ENCODE results near the gene MCU.
A peak's percentile ranks its signal among the peaks of the same experiment; 100 is the strongest.

Gene MCU

DNA sequence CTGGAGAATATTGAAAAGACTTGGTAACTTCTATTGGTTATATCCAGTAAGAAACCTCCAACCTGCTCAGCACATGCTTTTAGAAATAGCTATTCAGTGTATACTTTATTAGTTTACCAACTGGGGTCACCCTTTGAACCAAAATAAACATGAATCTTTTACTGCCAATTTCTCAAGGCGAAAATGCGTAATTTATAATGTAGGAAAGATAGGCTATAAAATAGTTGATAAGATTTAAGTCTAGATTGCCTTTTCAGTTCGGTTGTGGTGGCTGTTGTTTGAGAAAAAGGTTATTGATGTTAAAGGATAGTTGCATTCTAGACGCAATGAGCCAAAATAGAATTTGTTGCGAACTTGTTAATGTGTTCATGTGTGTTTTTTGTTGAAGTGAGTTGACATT, 119.0 kb downstream of the MCU start:
- no peak for DNase-seq

- no peak for DNase-seq
These were observed 120.4 kb downstream of the MCU start for GRCh38 chr10:72812415-72812752.

- no peak for DNase-seq
These were observed 120.9 kb downstream of the MCU start for GRCh38 chr10:72812753-72813430.

- DNase-seq, result no peak
These were observed 122.3 kb downstream of the MCU start for GRCh38 chr10:72814099-72814790.

DNA sequence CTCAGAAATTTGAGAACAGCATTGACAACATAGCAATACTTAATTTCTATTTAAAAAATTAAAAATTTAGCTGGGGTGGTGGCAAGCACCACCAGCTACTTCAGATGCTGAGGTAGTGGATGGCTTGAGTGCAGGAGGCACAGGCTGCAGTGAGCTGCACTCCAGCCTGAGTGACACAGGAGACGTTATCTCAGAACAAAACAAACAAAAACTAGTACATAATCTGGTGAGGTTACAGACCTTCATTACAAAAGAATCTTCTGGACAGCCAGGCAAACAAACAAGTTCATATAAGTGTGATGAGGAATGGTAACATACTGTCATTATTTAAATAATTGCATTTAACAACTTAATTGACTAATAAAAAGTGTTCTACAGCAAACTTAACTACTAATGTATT, 124.6 kb downstream of the MCU start:
- DNase-seq, result no peak

DNA sequence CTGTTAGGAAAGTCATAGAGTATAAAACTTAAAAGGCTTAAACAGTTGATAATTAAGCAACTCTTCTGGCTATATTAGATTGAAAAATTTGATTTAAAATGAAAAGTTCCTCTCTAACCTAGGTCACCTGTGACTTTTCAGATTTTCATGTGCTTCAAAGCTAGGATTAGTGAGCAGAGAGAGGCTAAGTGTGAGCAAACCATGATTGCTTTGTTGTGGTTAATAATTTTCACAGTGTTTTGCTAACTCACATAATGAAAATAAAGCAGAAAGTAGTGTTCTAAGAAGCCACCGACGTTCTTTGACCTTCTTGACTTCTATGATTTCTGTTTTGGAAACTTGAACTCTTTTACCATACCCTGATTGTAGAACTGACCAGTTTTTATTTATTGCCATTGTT, 126.1 kb downstream of the MCU start:
- DNase-seq, result no peak

DNA sequence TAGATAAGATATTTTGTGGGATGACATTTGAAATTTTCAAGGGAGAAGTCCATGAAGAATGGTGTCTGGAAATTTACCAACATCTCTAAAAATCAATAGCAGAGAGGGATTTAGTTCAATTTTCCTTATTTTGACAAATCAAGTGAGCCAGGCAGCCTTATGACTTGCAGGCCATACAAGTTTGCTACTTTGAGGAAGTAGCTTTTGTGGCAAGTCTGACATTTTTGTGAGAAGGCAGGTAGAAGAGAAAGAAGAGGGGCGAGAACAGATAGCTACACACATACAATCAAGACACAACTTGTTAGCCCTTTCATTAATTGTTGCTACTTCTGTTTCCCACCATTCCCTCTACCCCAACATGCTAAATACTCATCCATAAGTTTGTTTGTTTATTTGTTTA, 127.1 kb downstream of the MCU start:
- no peak for DNase-seq

GRCh38 chr10:72821606-72822005, 129.7 kb downstream of the MCU start:
- DNase-seq, result no peak

DNA sequence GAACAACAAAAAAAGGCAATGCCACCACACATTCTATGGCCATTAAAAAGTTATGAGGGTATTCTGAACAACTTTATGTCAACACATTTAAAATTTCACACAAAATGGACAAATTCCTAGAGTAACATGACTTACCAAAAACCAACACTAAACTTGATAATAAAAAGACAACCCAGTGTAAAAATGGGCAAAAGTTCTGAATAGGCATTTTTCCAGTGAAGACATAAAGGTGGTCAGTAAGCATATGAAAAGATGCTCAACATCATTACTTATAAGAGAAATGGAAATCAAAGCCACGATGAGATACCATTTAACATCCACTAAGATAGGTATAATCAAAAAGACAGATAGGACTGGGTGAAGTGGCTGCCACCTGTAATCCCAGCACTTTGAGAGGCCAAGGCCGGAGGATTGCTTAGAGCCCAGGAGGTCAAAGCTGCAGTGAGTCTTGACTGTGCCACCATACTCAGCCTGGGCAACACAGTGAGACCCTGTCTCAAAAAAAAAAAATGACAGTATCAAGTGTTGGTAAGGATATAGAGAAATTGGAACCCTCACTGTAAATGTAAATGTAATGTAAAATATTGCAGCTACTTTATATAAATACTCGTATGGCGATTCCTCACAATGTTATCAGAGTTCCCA, 130.5 kb downstream of the MCU start:
- DNase-seq, result no peak

- DNase-seq, result no peak
These were observed 133.2 kb downstream of the MCU start for GRCh38 chr10:72825163-72825562.

DNA sequence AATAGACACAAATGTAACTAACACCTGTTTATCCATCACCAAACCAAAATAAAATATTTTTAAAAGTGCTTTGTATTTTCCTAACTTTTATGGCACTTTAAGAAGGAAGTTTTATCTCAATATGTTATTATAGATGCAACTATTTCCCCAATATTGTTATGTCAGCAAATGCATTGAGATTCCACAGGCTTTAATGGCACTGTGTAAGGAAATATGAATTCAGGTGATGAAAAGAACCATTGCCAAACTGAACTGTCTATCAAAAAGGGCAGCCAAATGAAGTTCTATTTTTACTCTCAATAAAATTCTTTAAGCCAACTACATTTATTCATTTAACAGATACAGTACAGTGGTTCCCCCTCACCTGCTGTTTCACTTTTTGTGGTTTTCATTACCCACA, 134.4 kb downstream of the MCU start:
- no peak for DNase-seq

- DNase-seq, result no peak
These were observed 136.4 kb downstream of the MCU start for GRCh38 chr10:72828294-72828693.

DNA sequence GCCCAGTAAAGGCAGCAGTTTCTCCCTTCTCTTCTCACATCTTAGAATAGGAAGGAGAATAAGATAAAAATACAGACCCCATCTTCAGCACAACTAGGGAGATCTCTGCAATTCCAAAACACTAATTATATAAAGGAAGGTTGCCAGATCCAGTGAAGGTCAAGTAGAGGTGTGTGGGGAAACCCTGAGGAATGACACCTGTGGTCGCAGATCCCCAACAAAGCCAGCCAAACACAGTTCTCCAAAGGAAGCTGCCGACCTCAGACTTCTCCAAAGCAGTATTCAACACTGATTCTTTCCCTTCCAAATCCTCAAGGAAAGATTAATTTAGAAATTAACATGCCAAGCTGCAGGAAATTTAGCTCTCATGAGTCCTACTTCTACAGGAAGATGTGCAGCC, 138.7 kb downstream of the MCU start:
- DNase-seq, result no peak

- no peak for DNase-seq
These were observed 139.9 kb downstream of the MCU start for GRCh38 chr10:72831696-72832409.

DNA sequence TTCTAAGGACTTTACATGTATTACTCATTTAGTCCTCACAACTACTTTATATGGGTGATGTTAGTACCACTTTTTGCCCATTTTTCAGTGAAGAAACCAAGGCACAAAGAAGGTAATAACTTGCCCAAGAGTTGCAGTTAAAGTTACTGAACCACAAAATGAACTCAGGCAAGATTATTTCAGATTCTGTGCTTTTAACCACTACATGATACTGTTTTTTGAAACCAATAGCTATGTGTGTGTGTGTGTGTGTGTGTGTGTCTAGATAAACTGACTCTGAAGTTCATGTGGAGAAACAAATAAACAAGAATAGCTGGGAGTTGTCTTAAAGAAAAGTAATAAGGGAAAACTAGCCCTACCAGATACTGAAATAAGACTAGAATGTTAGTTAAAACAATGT, 140.8 kb downstream of the MCU start:
- no peak for DNase-seq

- peak in 1 of 2 experiments; percentile 24 for DNase-seq
These were observed 142.4 kb downstream of the MCU start for GRCh38 chr10:72834183-72834825.

GRCh38 chr10:72840319-72840718, 148.4 kb downstream of the MCU start:
- no peak for DNase-seq

DNA sequence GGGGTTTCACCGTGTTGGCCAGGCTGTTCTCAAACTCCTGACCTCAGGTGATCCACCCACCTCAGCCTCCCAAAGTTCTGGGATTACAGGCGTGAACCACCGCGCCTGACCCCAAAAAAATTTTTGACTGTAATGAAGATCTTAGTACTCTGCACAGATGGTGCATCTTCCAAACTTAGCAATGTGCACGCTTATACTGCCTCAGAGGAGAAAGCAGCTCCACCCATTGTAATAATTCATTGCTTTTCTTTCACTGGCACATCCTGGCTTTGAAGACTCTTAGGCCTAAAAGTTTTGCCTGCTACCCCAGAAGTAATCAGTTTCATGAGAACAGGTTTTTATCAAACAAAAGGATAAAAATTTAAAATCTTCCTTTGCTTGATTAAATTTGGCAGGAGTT, 149.5 kb downstream of the MCU start:
- DNase-seq, result no peak

GRCh38 chr10:72842164-72842563, 150.2 kb downstream of the MCU start:
- DNase-seq, result no peak

DNA sequence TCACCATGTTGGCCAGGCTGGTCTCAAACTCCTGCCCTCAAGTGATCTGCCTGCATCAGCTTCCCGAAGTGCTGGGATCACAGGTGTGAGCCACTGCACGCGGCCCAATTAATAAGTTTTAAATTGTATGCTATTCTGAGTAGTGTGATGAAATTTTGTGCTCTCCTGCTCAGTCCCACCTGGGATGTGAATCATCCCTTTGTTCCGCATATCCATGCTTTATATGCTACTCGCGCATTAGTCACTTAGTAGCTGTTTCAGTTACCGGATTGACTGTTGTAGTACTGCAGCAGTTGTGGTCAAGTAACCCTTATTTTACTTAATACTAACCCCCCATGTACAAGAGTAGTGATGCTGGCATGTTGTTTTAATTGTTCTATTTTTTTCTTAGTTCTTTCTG, 154.3 kb downstream of the MCU start:
- no peak for DNase-seq

DNA sequence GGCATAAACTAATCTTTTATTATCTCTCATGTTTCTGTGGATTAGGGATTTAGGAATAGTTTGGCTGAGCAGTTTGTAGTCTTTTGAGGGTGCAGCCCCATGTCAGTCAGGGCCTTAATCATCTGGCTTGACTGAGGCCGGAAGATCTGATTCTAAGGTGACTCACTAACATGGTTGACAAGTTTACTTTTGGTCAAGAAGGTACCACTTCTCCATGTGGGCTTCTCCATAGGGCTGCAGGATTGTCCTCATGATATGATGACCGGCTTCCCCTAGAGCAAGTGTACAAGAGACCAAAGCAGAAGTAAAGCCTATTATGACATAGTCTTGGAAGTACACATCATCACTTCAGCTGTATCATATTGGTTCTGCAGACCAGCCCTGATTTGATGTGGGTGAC, 155.7 kb downstream of the MCU start:
- no peak for DNase-seq

DNA sequence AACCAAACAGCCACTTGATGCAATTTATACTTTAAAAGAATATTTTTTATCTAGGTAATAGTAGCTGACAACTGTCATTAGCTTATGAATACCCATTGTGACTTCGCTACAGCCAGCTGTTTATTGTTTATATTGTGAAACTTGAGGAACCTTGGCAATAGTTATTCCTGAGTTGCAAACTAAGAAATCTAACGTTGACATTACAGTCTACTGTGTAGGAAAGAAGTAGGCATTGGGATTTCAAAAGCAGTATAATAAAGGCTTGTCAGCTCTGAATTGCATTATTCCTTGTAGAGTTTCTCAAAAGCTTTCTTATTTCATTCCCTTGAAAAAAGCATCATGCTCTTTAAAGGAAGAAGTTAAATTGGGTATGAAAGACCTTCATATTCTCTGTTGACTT, 158.9 kb downstream of the MCU start:
- no peak for DNase-seq

DNA sequence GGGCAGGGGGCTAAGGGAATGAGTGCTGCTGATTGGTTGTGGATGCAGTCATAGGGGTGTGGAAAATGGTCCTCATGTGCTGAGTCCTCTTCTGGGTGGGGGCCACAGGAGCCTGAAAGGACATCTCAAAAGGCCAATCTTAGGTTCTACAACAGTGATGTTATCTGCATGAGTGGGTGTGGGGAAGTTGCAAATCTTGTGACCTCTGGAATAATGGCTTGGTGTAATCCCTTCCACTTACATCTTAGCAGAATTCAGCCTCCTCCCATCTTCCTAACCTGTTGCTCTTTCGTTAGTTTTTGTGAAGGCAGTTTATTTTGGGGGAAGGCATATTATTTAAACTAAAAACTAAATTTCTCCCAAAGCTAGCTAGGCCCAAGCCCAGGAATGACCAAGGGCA, 159.6 kb downstream of the MCU start:
- DNase-seq, result no peak
